ENCODE data around the gene UPF3B.
A peak's percentile ranks its signal among the peaks of the same experiment; 100 is the strongest.
"Not testable (repeated sequence)": the region's sequence is repeated elsewhere in the genome, so short reads cannot be mapped to it uniquely, and the experiment has no call there.

UPF3B gene

GRCh38 chrX:119821703-119822102, 31.1 kb downstream of the UPF3B start:
- not testable (repeated sequence) for DNase-seq

- DNase-seq = no peak
Observed at GRCh38 chrX:119817130-119817690, 35.6 kb downstream of the UPF3B start.

GRCh38 chrX:119816300-119816699, 36.5 kb downstream of the UPF3B start:
- no peak for DNase-seq

- DNase-seq = no peak
Observed at GRCh38 chrX:119809185-119809666, 43.5 kb downstream of the UPF3B start.

- DNase-seq = not testable (repeated sequence)
Observed at GRCh38 chrX:119808461-119808860, 44.3 kb downstream of the UPF3B start.

GRCh38 chrX:119802546-119802945, 50.2 kb downstream of the UPF3B start:
- DNase-seq = no peak

- no peak for DNase-seq
Observed at GRCh38 chrX:119801253-119802221, 51.2 kb downstream of the UPF3B start.

GRCh38 chrX:119791437-119792231, 61.1 kb downstream of the UPF3B start, which contains the start of gene RPL39:
TSS of gene RPL39 (minus strand) at chrX:119791630. CDS start at chrX:119791576, 54 bp downstream.
- peak; percentile 90 for DNase-seq

- DNase-seq = peak; percentile 35
Observed at GRCh38 chrX:119790977-119791436, 61.8 kb downstream of the UPF3B start.

GRCh38 chrX:119784747-119785446, 67.9 kb downstream of the UPF3B start:
- DNase-seq = peak; percentile 8
